Osteocyte (in vitro differentiated cells): ENCODE data around the gene SLC6A17. TPM values are rescaled to one million over a fixed set of nuclear protein-coding genes. Genes with fewer than 3 reads are reported as not detected.

ENCODE experiments used
- DNase-seq: peaks from one replicate; pipeline ENCODE4 v3.0.0; 2021; ENCODE audit warnings: mixed read lengths; ENCODE audit not compliant: unreplicated experiment; ENCODE audit errors: extremely low spot score
- H3K27ac Mint-ChIP-seq: one replicate; pipeline ENCODE4 v1.8.0; 2021; ENCODE audit warnings: mild to moderate bottlenecking, mixed read lengths; ENCODE audit not compliant: unreplicated experiment
- H3K27me3 Mint-ChIP-seq: one replicate; pipeline ENCODE4 v1.8.0; 2021; ENCODE audit warnings: mixed read lengths; ENCODE audit not compliant: unreplicated experiment
- H3K36me3 Mint-ChIP-seq: one replicate; pipeline ENCODE4 v1.8.0; 2021; ENCODE audit warnings: mixed read lengths; ENCODE audit not compliant: unreplicated experiment
- H3K4me1 Mint-ChIP-seq: one replicate; pipeline ENCODE4 v1.8.0; 2021; ENCODE audit warnings: mixed read lengths; ENCODE audit not compliant: unreplicated experiment
- H3K4me3 Mint-ChIP-seq: one replicate; pipeline ENCODE4 v1.8.0; 2021; ENCODE audit warnings: mild to moderate bottlenecking, moderate library complexity, mixed read lengths; ENCODE audit not compliant: unreplicated experiment
- H3K9me3 Mint-ChIP-seq: one replicate; pipeline ENCODE4 v1.8.0; 2021; ENCODE audit warnings: mixed read lengths; ENCODE audit not compliant: unreplicated experiment
- total RNA-seq: library from RNA; stranded (reverse); gene quantifications from 2 replicates; pipeline ENCODE4 v1.2.1, GENCODE V29; 2021
- TF ChIP-seq, protein P1 (sequence below): fragments of 200-600 bp; sonication (generic); IDR thresholded peaks from 2 replicates; pipeline ENCODE4 v1.5.0; 2021; ENCODE audit warnings: antibody characterized with exemption, mild to moderate bottlenecking, moderate library complexity

Gene SLC6A17
- total RNA-seq, 1 donor from 2014 or later: 1.6 TPM

DNA sequence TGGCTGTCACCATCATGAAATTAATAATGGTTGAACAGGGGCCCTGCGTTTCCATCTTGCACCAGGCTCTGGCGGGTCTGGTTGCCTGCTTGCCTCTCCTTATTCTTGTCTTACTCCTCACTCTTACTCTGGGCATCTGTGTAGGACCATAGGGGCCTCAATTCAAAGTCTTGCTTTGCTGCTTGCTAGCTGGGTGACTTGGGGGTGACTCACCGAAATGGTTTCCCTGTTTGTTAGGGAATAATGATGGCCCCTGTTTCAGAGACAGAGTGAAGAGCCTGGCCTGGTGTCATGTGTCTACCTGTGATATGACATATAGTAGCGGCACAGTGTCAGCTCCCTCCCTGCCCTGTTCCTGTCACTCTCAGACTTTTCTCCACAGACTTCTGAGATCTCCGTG, 84.4 kb downstream of the SLC6A17 start:
- DNase-seq: no peak
- Mint-ChIP-seq H3K9me3 (no peaks in the 10 kb centered on the region), H3K4me3 (no peak overlapping the region), H3K36me3 (no peaks in the 10 kb centered on the region), H3K27ac (no peak overlapping the region), H3K27me3 (no peaks in the 10 kb centered on the region), H3K4me1 (peaks cover 5% of the 10 kb centered on the region)
- TF ChIP-seq, protein P1, sequence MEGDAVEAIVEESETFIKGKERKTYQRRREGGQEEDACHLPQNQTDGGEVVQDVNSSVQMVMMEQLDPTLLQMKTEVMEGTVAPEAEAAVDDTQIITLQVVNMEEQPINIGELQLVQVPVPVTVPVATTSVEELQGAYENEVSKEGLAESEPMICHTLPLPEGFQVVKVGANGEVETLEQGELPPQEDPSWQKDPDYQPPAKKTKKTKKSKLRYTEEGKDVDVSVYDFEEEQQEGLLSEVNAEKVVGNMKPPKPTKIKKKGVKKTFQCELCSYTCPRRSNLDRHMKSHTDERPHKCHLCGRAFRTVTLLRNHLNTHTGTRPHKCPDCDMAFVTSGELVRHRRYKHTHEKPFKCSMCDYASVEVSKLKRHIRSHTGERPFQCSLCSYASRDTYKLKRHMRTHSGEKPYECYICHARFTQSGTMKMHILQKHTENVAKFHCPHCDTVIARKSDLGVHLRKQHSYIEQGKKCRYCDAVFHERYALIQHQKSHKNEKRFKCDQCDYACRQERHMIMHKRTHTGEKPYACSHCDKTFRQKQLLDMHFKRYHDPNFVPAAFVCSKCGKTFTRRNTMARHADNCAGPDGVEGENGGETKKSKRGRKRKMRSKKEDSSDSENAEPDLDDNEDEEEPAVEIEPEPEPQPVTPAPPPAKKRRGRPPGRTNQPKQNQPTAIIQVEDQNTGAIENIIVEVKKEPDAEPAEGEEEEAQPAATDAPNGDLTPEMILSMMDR: no peak

DNA sequence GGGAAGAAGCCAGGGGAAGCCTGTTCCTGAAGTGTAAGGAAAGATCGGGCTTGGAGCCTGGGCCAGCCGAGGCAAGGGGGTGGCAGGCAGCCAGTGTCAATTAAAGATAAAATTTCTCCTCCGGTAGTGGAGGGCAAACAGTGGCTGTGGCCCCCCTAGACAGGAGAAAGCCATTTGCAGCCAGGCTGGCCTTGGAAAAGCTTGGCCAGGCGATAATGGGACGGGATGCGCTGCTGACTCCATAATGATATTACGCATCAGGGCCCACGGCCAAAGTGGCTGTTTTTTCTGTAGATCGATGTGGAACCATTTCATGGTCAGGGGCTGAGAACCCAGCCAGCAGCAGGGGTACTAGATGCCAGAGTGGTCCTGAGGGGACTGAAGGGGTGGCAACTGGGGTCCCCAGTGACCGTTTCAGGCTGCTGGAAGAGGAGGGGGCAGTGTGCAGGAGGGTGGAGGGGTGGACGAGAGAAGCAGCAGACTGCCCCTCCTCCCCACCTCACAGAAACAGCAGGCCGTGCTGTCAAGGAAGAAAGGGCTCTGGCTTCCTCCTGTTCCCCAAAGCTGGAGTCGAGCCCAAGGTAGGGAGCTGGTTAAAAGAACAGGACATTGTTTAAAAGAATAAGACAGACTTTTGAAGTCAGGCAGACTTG, 85.0 kb downstream of the SLC6A17 start:
- no peaks in the 10 kb centered on the region for H3K36me3 Mint-ChIP-seq
- H3K4me1 Mint-ChIP-seq: peaks cover 7% of the 10 kb centered on the region
- H3K4me3 Mint-ChIP-seq: no peak overlapping the region
- TF ChIP-seq, protein P1: no peak
- H3K27ac Mint-ChIP-seq: no peak overlapping the region
- no peaks in the 10 kb centered on the region for H3K27me3 Mint-ChIP-seq
- no peak for DNase-seq
- H3K9me3 Mint-ChIP-seq: no peaks in the 10 kb centered on the region

DNA sequence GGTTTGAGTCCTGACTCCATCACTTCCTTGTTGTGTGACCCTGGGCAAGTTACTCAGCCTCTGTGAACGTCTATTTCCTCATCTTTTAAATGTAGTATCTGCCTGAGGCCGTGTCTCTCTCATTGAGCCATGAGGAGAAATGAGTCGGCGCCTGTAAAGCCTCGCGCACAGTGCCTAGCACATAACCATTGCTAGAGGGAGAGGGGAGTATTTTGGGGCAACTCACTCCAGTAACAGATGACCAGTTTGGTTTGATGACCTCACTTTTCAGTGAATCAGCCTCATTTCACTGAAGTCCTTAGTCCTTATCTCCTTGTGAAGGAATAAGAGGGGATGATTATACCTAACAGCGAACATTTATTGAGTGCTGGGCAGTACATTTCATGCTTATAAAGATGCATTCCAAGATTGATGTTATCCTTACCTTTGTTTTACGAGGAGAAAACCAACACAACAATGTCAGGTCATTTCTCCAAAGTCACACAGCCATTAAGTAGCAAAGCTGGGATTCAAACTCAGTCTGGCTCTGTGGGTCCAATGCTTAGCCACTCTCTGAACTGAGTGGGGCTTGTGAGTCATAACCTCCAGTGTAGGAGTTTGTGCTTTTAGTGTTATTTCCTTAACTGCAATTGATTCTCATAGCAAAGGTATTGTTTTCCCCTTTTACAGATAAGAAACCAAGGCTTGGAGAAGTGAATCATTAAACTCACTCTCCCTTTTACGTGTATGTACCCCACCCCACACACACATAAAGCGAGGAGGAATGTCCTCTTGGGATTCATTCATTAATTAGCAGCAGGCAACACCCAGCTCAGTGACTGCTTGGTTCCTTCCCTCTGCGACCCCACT, 85.8 kb downstream of the SLC6A17 start:
- TF ChIP-seq, protein P1: no peak
- DNase-seq: no peak
- no peak overlapping the region for H3K27ac Mint-ChIP-seq
- peaks cover 7% of the 10 kb centered on the region for H3K4me1 Mint-ChIP-seq
- no peak overlapping the region for H3K4me3 Mint-ChIP-seq
- peaks cover under 1% of the 10 kb centered on the region for H3K27me3 Mint-ChIP-seq
- H3K36me3 Mint-ChIP-seq: no peaks in the 10 kb centered on the region
- H3K9me3 Mint-ChIP-seq: no peaks in the 10 kb centered on the region

DNA sequence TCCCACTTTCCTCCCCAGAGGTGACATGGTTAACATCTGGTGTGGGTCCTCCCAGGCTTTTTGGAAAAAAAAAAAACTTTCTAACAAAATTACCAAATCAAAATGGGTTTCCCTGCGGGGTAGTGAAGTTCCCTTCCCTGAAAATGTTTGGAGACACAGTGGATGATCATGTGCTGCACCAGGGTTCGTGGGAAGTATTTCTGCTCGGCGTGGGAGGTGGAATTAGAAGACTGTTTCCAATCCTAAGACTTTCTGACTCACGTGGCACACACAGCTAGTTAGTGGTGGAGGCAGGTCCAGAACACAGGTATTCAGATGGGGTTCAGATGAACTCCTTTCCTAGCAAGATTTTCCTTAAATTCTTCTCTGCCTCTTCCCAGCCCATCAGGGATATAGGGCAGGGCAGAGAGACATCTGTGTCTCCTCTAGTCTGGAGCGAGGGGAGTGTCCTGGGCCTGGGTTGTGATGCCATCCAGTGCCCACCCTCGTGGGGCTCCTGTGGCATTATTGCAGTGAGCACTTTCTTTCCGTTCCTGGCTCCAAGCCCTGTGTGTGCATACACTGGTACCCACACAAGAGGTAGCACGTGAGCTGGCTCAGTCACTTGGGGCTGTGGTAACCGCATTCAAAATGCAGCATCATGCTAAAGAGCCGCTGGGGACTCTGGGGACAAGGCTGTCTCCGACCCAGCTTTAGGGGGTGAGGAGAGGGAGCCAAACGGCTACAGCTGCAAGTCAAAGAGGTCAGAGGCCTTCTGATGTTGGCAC, 87.3 kb downstream of the SLC6A17 start:
- H3K9me3 Mint-ChIP-seq: no peaks in the 10 kb centered on the region

More for the DNA sequence above, 87.3 kb downstream of the SLC6A17 start:
- DNase-seq: no peak
- H3K4me3 Mint-ChIP-seq: no peak overlapping the region
- H3K36me3 Mint-ChIP-seq: no peaks in the 10 kb centered on the region
- H3K4me1 Mint-ChIP-seq: peaks cover 7% of the 10 kb centered on the region
- peaks cover 12% of the 10 kb centered on the region for H3K27me3 Mint-ChIP-seq
- TF ChIP-seq, protein P1: no peak
- no peak overlapping the region for H3K27ac Mint-ChIP-seq
